ENCODE measurements around the gene MAGEH1. TPM values are rescaled to one million over a fixed set of nuclear protein-coding genes. Genes with fewer than 3 reads are reported as not detected.

Gene MAGEH1
- total RNA-seq, 3 donors from 2014 or later, result 23.0 to 37.4 (median 32.3) TPM

GRCh38 chrX:55484948-55485347, 33.0 kb downstream of the MAGEH1 start:
- DNase-seq (ENCODE audit: low spot score in 2 of 2), result no peak
- Histone ChIP-seq H3K36me3 (peaks cover 3% of the 10 kb centered on the region), H3K9me3 (no peaks in the 10 kb centered on the region), H3K27ac (no peak overlapping the region), H3K4me1 (no peaks in the 10 kb centered on the region), H3K27me3 (peaks cover 2 to 28% of the 10 kb centered on the region in 2 donors), H3K4me3 (no peak overlapping the region)
- TF ChIP-seq, protein P1, sequence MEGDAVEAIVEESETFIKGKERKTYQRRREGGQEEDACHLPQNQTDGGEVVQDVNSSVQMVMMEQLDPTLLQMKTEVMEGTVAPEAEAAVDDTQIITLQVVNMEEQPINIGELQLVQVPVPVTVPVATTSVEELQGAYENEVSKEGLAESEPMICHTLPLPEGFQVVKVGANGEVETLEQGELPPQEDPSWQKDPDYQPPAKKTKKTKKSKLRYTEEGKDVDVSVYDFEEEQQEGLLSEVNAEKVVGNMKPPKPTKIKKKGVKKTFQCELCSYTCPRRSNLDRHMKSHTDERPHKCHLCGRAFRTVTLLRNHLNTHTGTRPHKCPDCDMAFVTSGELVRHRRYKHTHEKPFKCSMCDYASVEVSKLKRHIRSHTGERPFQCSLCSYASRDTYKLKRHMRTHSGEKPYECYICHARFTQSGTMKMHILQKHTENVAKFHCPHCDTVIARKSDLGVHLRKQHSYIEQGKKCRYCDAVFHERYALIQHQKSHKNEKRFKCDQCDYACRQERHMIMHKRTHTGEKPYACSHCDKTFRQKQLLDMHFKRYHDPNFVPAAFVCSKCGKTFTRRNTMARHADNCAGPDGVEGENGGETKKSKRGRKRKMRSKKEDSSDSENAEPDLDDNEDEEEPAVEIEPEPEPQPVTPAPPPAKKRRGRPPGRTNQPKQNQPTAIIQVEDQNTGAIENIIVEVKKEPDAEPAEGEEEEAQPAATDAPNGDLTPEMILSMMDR (IDR thresholded peaks at IDR 0.05), result no peak
- no peak for TF ChIP-seq POLR2A (IDR thresholded peaks at IDR 0.05)
- TF ChIP-seq POLR2AphosphoS5 (IDR thresholded peaks at IDR 0.05), result no peak
- intact Hi-C loops (cut with DNase I; ENCODE audit: low total_unique reads), result no loop called here

DNA sequence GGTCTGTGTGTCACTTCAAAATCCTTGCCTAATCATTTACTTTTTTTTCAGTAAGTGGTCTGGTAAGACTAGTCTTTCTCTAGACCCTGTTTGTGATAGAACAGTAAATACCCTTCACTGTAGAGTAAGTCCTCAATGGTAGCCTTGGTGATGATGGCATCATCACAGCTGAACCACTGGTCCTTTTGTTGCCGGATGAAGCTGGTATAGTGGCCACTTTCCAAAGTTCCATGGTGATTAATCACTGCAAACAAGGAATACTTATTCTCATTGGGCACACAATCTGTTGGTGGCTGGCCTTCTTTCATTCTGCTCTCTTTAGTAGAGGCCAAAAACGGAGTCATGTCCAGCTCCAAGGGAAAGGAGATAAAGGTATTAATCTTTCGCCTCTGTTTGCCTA, 34.8 kb downstream of the MAGEH1 start:
- peaks cover 3% of the 10 kb centered on the region for H3K36me3 ChIP-seq
- no peak for DNase-seq (ENCODE audit: low spot score in 2 of 2)
- H3K27ac ChIP-seq, result peak overlapping the region in 1 of 2 donors; percentile 93
- H3K4me1 ChIP-seq, result no peaks in the 10 kb centered on the region
- H3K4me3 ChIP-seq, result no peak overlapping the region
- no peak for TF ChIP-seq POLR2AphosphoS5 (IDR thresholded peaks at IDR 0.05)
- TF ChIP-seq, protein P1 (IDR thresholded peaks at IDR 0.05), result no peak
- TF ChIP-seq POLR2A (IDR thresholded peaks at IDR 0.05), result no peak
- peaks cover 3 to 33% of the 10 kb centered on the region in 2 donors for H3K27me3 ChIP-seq
- intact Hi-C loops (cut with DNase I; ENCODE audit: low total_unique reads), result no loop called here
- no peaks in the 10 kb centered on the region for H3K9me3 ChIP-seq

DNA sequence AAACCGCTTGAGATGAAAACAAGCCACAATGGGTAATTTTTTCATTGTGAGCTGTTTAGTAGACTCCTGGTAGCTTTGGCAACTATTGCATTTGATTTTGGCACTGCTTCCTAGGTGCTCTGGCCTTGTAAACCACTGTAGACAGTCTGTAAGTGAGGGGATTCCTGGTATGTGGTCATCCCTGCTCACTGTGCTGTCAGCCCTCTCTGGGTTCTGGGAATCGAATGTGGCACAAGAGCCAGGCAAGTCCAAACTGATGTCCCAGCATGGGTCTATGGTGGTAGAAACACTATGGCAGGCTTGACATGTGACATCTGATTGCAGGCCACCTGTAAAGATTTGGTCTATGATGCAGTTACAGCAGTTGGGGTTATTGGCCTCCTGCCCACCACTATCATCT, 35.2 kb downstream of the MAGEH1 start:
- Histone ChIP-seq H3K27me3 (peaks cover 3 to 37% of the 10 kb centered on the region in 2 donors), H3K4me3 (no peak overlapping the region), H3K9me3 (no peaks in the 10 kb centered on the region), H3K27ac (peak overlapping the region; percentile 8 to 93), H3K36me3 (peaks cover 3% of the 10 kb centered on the region), H3K4me1 (no peaks in the 10 kb centered on the region)
- intact Hi-C loops (cut with DNase I; ENCODE audit: low total_unique reads), result no loop called here
- no peak for DNase-seq (ENCODE audit: low spot score in 2 of 2)
- TF ChIP-seq POLR2AphosphoS5 (IDR thresholded peaks at IDR 0.05), result no peak
- TF ChIP-seq, protein P1 (IDR thresholded peaks at IDR 0.05), result no peak
- no peak for TF ChIP-seq POLR2A (IDR thresholded peaks at IDR 0.05)

GRCh38 chrX:55488006-55488592, 36.2 kb downstream of the MAGEH1 start:
- H3K4me3 ChIP-seq, result peak overlapping the region; percentile 63 to 77 (median 66)
- H3K27ac ChIP-seq, result peak overlapping the region; percentile 93 to 97
- TF ChIP-seq, protein P1 (IDR thresholded peaks at IDR 0.05), result no peak
- no peak for TF ChIP-seq POLR2A (IDR thresholded peaks at IDR 0.05)
- no peak for TF ChIP-seq POLR2AphosphoS5 (IDR thresholded peaks at IDR 0.05)
- peaks cover 3 to 39% of the 10 kb centered on the region in 2 donors for H3K27me3 ChIP-seq
- intact Hi-C loops (cut with DNase I; ENCODE audit: low total_unique reads), result no loop called here
- DNase-seq (ENCODE audit: low spot score in 2 of 2), result peak; percentile 22 to 50
- H3K9me3 ChIP-seq, result no peaks in the 10 kb centered on the region
- H3K36me3 ChIP-seq, result peaks cover 3% of the 10 kb centered on the region
- H3K4me1 ChIP-seq, result no peaks in the 10 kb centered on the region

DNA sequence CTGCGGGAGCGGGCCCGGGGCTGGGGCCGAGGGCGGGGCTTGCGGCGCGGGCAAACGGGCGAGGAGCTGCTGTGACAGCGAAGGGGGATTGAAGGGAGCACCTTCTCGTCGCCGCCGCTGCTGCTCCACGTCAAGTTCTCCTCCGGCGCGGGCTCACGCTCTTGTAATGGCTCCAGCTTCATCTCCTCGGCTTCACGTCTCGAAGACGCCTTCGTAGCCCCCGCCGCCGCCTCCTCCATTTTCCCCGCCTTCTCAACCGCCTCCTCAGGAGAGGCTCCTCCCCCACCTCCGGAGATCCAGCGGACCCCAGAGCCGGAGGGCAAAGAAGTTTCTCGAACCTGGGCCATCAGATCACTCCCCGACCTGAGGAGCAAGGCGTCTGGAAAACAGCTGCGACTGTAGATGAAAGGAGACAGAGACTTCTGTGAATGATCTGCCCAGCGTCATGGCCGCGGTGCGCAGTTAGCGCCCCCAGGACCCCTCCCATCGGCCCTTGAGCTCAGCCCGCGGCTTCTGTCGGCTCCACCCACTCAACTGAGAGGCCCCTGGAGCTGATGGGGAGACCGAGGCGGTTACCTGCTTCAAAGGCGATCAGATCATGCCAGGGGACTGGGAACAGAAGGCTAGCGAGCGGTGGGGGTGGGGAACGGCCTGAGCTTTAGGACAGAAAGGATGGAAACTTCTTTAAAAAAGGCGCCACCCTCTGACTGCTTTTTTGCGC, 36.8 kb downstream of the MAGEH1 start:
- peak; percentile 53 to 58 for DNase-seq (ENCODE audit: low spot score in 2 of 2)
- Histone ChIP-seq H3K4me3 (peak overlapping the region; percentile 63 to 77 (median 66)), H3K36me3 (peaks cover 3% of the 10 kb centered on the region), H3K9me3 (no peaks in the 10 kb centered on the region), H3K27me3 (peaks cover 3 to 37% of the 10 kb centered on the region in 2 donors), H3K27ac (peak overlapping the region; percentile 93 to 97), H3K4me1 (no peaks in the 10 kb centered on the region)
- TF ChIP-seq, protein P1 (IDR thresholded peaks at IDR 0.05), result no peak
- peak in 1 of 3 donors; percentile 45 for TF ChIP-seq POLR2AphosphoS5 (IDR thresholded peaks at IDR 0.05)
- intact Hi-C loops (cut with DNase I; ENCODE audit: low total_unique reads), result no loop called here

Measured in breast epithelium (tissue), 4 donors.